ENCODE data around the gene HSD17B4.

HSD17B4 gene

GRCh38 chr5:119570910-119571309 is 118.6 kb downstream of the HSD17B4 start:
- H3K4me3 ChIP-seq (ENCODE audit: low read depth, low read length), result no peak overlapping the region
- in situ Hi-C loops (cut with HindIII; ENCODE audit: low sequenced_read_pairs), result no loop called here
- TF ChIP-seq CTCF (IDR thresholded peaks at IDR 0.05; ENCODE audit: low read depth, low read length), result no peak
- DNase-seq (ENCODE audit: low read depth, low spot score), result no peak

- no peak for DNase-seq (ENCODE audit: low read depth, low spot score)
- no peak for TF ChIP-seq CTCF (IDR thresholded peaks at IDR 0.05; ENCODE audit: low read depth, low read length)
Measured at GRCh38 chr5:119578937-119579336, 126.6 kb downstream of the HSD17B4 start.

GRCh38 chr5:119582987-119583386 is 130.7 kb downstream of the HSD17B4 start:
- in situ Hi-C loops (cut with HindIII; ENCODE audit: low sequenced_read_pairs), result no loop called here
- DNase-seq (ENCODE audit: low read depth, low spot score), result no peak
- TF ChIP-seq CTCF (IDR thresholded peaks at IDR 0.05; ENCODE audit: low read depth, low read length), result no peak
- no peak overlapping the region for H3K4me3 ChIP-seq (ENCODE audit: low read depth, low read length)

More at GRCh38 chr5:119578937-119579336, 126.6 kb downstream of the HSD17B4 start:
- in situ Hi-C loops (cut with HindIII; ENCODE audit: low sequenced_read_pairs), result no loop called here
- no peak overlapping the region for H3K4me3 ChIP-seq (ENCODE audit: low read depth, low read length)

GRCh38 chr5:119583684-119584083 is 131.4 kb downstream of the HSD17B4 start:
- no peak for DNase-seq (ENCODE audit: low read depth, low spot score)
- in situ Hi-C loops (cut with HindIII; ENCODE audit: low sequenced_read_pairs), result no loop called here
- no peak for TF ChIP-seq CTCF (IDR thresholded peaks at IDR 0.05; ENCODE audit: low read depth, low read length)
- H3K4me3 ChIP-seq (ENCODE audit: low read depth, low read length), result no peak overlapping the region
